A549 (cell line): ENCODE results near the gene LILRB1.

Experiments used
- CEBPB ChIP-seq, 2 experiments: fragments of >200 bp in 1 of 2; sonication (Bioruptor Twin) in 1 of 2; formaldehyde crosslinking in 1 of 2; IDR thresholded peaks; 2 replicates each; pipeline ENCODE4 v1.6.1; 2012 to 2016
- CTCF ChIP-seq: fragments of >200 bp; sonication (Bioruptor Twin); formaldehyde crosslinking; IDR thresholded peaks from 3 replicates; pipeline ENCODE4 v1.5.1; 2016
- JUNB ChIP-seq: fragments of >200 bp; sonication (Bioruptor Twin); formaldehyde crosslinking; IDR thresholded peaks from 2 replicates; pipeline ENCODE4 v1.6.1; 2016
- RCOR1 ChIP-seq: fragments of 150-350 bp; IDR thresholded peaks from 2 replicates; pipeline ENCODE4 v1.6.1; 2014; ENCODE audit warnings: antibody characterized with exemption, low read length, low read depth

- TF ChIP-seq CTCF (no peak), JUNB (no peak), RCOR1 (no peak), CEBPB (IDR thresholded peaks at IDR 0.05) (no peak)
Observed at GRCh38 chr19:54673222-54673621, 42.9 kb downstream of the LILRB1 start.
